Measurements from ENCODE around the gene GTF2H2C.
"Not testable (repeated sequence)": the region's sequence is repeated elsewhere in the genome, so short reads cannot be mapped to it uniquely, and the experiment has no call there.

GTF2H2C gene

GRCh38 chr5:69560587-69561431 is 818 bp downstream of the GTF2H2C start:
- not testable (repeated sequence) for DNase-seq (ENCODE audit: low spot score)

- DNase-seq (ENCODE audit: low spot score): not testable (repeated sequence)
Observed at GRCh38 chr5:69566172-69566571, 6.2 kb downstream of the GTF2H2C start.

- DNase-seq (ENCODE audit: low spot score): not testable (repeated sequence)
Observed at GRCh38 chr5:69568072-69568471, 8.1 kb downstream of the GTF2H2C start.

GRCh38 chr5:69583356-69583755 is 23.4 kb downstream of the GTF2H2C start:
- not testable (repeated sequence) for DNase-seq (ENCODE audit: low spot score)

GRCh38 chr5:69596114-69596840 is 36.3 kb downstream of the GTF2H2C start:
- DNase-seq (ENCODE audit: low spot score): not testable (repeated sequence)

- DNase-seq (ENCODE audit: low spot score): not testable (repeated sequence)
Observed at GRCh38 chr5:69601947-69602346, 42.0 kb downstream of the GTF2H2C start.

- not testable (repeated sequence) for DNase-seq (ENCODE audit: low spot score)
Observed at GRCh38 chr5:69606839-69607238, 46.8 kb downstream of the GTF2H2C start.

- not testable (repeated sequence) for DNase-seq (ENCODE audit: low spot score)
Observed at GRCh38 chr5:69607750-69608149, 47.8 kb downstream of the GTF2H2C start.

GRCh38 chr5:69608861-69609496 is 49.0 kb downstream of the GTF2H2C start:
- DNase-seq (ENCODE audit: low spot score): not testable (repeated sequence)

GRCh38 chr5:69614843-69615242 is 54.9 kb downstream of the GTF2H2C start:
- DNase-seq (ENCODE audit: low spot score): not testable (repeated sequence)

- not testable (repeated sequence) for DNase-seq (ENCODE audit: low spot score)
Observed at GRCh38 chr5:69631879-69632278, 71.9 kb downstream of the GTF2H2C start.

Small RNA genes within 50 kb of the gene (small RNA-seq; reads per million reads assigned to genes)
- 0 reads per million in 2 experiments for gene RNU6-724P
